GM19468 (cell line): ENCODE data around the gene NOP9.
"Not testable (repeated sequence)": the region's sequence is repeated elsewhere in the genome, so short reads cannot be mapped to it uniquely, and the experiment has no call there.

Experiments
- ATAC-seq: cut with Tn5 transposase; IDR thresholded peaks from one replicate; pipeline ENCODE4 v1.9.1; 2021; ENCODE audit warnings: mild to moderate bottlenecking, moderate library complexity, moderate number of reproducible peaks; ENCODE audit not compliant: unreplicated experiment; ENCODE audit errors: extremely low read depth

Gene NOP9

GRCh38 chr14:24321212-24321975 is 21.7 kb downstream of the NOP9 start:
- ATAC-seq: no peak

- ATAC-seq: no peak
Observed at GRCh38 chr14:24322672-24323071, 23.0 kb downstream of the NOP9 start.

- ATAC-seq: no peak
Observed at GRCh38 chr14:24323341-24323740, 23.7 kb downstream of the NOP9 start.

GRCh38 chr14:24324024-24324423 is 24.4 kb downstream of the NOP9 start:
- no peak for ATAC-seq

GRCh38 chr14:24325041-24325530 is 25.4 kb downstream of the NOP9 start:
- no peak for ATAC-seq

GRCh38 chr14:24325963-24326362 is 26.3 kb downstream of the NOP9 start:
- no peak for ATAC-seq

- no peak for ATAC-seq
Observed at GRCh38 chr14:24327303-24327702, 27.7 kb downstream of the NOP9 start.

GRCh38 chr14:24327914-24328313 is 28.3 kb downstream of the NOP9 start:
- not testable (repeated sequence) for ATAC-seq

- ATAC-seq: no peak
Observed at GRCh38 chr14:24329073-24329663, 29.5 kb downstream of the NOP9 start.

GRCh38 chr14:24329736-24330135 is 30.1 kb downstream of the NOP9 start:
- ATAC-seq: no peak

- no peak for ATAC-seq
Observed at GRCh38 chr14:24330973-24331674, 31.5 kb downstream of the NOP9 start.

- no peak for ATAC-seq
Observed at GRCh38 chr14:24331731-24332267, 32.1 kb downstream of the NOP9 start.

GRCh38 chr14:24332268-24332993 is 32.8 kb downstream of the NOP9 start:
- peak; percentile 77 for ATAC-seq

GRCh38 chr14:24334431-24335291 is 35.0 kb downstream of the NOP9 start, which contains the start of gene ADCY4:
Gene ADCY4 (minus strand): TSS chr14:24335071. CDS start chr14:24334652, 419 bp downstream.
- ATAC-seq: no peak

- no peak for ATAC-seq
Observed at GRCh38 chr14:24335461-24336171, 36.0 kb downstream of the NOP9 start.

GRCh38 chr14:24337144-24337823 is 37.6 kb downstream of the NOP9 start:
- ATAC-seq: no peak

- ATAC-seq: no peak
Observed at GRCh38 chr14:24337824-24338175, 38.1 kb downstream of the NOP9 start.

GRCh38 chr14:24338843-24339242 is 39.2 kb downstream of the NOP9 start:
- no peak for ATAC-seq
